Measurements from ENCODE around the gene RAB14.
A peak's percentile ranks its signal among the peaks of the same experiment; 100 is the strongest.

RAB14 gene
- total RNA-seq, result 59.9 to 222 (median 120) reads per million in 18 experiments

DNA sequence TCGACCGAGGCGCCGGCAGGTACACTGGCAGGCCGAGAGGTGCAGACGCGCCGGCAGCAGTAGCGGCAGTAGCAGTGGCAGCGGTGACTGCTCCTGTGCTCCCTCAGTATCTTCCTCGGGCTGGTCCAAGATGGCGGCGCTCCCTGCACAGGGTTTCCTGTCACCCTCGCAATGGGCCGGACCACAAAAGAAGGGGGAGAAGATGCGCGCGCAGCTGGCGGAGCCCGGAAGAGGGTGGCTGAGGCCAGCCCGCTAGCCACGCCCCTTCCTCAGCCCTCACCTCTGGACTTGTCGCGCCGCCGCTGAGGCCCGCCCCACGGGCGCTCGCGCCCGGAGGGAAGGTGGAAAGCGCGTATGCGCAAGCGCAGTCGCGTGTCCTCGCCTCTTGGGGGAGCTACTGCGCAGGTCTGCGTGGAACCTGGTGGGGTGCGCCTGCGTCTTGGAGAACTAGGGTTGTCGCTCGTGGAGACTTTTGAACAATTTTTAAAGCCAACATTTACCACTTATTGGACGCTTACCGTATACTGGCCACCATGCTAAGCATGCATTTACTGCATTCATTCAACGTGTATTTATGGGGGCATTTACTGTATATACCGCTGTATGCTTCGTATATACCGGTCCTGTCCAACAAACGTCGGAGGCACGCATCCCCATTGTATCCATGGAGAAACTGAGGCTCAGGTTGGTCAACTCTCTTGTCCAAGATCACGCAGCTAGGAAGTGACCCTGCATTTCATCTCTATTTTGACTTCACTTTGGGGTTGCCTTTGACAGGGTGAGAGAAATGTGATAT lies at the start of gene RAB14:
Gene RAB14 (minus strand): TSS at position 132 of the 796 bp plus-strand sequence. CDS start 8,457 bp downstream, outside the sequence.
- peak; percentile 99 for DNase-seq

DNA sequence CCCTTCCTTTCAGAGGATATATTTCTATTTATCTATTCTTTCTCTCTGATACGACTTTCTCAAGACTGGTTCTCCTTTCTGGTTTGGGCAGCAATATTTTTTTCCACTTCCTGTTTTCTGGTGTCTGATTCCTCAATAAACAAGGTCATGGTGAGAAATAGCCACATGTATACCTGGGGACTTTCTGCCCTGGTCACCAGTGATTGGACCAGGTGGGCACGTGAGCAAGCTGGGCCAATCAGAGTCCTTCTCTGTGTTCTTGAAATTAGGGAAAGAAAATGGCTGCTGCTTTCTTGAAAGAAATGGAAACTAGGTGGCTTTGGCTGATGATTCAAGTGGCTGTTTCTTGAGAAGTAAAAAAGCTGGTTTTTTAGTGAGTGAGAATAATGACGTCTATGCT lies 47.9 kb upstream of the RAB14 start:
- DNase-seq, result peak; percentile 92 to 93

DNA sequence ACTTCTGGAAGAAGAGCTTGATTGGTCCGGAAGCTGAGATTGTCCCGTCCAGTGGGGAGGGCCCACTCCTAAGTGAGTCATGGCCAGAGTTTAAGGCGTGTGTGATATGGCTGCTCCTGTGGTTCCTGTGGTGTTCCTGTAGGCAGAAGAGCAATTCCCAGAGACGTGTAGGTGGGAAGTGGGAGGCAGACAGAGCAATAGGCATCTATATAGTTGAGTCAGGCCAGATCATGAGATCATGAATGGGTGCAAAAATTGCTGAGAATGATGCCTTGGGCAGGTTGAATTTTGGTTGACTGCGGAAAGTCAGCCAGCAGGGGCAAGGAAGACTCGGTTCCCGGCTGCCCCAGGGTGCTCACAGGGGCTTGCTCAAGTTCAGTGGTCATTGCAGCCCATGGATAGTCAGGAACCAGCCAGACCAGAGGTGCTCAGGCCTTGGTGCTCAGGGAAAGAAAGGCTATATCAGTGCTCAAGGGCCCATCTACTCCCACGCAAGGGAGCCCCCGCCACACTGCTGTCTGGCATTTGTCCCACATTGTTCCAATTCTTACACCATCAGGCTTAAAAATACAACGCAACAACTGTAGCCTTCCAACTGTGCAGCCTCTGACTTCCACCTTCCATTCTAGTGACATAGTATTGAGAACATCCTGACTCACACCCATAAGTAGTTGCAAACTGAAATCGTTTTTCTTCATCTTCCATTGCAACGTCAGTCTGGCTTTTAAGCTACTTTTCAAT lies 45.3 kb upstream of the RAB14 start:
- peak; percentile 95 to 99 for DNase-seq

DNA sequence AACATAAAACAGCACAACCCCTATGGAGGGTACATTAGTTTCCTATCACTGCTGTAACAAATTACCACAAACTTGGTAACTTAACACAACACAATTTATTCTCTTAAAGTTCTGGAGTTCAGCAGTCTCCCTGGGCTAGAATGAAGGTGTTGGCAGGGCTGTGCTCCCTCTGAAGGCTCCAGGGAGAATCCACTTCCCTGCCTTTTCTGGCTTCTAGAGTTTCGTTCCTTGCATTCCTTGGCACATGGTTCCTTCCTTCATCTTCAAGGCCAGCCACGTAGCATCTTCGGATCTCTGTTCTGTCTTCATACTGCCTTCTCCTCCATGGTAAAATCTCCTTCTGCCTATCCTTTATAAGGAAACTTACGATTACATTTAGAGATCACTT lies 41.3 kb upstream of the RAB14 start:
- no peak for DNase-seq

DNA sequence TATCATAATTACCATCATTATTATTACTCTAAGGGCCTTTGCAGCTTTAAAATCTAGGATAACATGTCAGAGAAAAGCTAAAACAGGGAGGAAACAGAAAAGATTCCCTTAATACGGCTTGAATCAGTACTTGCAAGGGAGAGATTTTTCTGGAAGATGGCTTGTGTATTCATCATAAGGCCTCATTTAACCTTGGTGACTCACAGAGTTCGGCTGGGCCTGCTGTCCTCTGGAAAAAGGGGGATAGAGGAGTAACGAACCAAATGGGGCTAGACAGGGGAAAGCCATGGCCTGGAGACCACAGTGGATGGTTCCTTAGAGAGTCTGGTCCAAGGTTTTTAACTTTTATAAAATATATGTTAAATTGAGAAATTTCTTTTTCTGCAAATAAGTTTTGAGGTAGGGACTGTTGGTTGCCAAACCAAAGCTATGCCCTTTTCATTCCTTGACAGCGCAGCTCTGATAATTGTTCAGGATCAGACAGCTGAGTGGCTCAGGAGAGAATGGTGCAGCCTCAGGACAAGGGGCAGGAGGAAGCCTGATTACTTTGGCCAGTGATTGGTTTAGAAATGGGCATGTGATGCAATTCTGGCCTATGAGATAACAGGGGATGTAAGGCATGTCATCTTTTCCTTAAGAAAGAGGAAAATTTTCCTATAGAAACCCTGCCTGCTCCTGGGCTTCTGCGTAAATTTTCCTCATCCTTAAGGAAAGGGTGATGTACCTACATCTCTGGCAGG lies 40.7 kb upstream of the RAB14 start:
- no peak for DNase-seq

DNA sequence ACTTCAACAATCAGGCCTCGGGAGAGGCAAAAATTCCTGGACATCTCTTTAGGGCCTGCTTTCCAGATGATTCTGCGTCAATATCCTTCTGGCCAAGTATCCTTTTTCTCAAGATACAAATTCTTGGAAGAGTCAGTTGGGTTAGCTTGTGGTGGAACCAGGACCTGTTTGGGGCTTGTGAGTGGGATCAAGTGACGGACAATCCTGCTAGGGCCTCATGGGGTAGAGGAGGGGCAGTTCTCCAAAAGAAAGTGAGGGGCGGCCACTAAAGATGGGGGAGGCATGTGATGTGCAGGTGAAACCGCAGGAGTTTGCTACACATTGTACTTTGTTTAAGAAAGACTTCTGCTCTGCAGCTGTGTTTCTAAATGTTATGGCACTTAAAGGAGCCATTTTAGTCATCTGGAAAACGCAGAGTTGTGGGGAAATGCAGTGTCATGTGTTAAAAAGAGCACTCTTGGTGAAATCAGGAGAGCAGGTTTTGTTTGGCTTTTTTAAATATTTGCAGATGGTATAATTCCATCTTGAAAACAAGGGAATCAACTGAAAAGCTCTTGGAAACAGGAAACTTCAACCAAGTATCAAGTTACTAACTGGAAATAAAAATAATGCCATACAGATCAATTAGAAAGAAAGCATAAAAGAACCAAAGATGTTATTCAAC lies 38.9 kb upstream of the RAB14 start:
- no peak for DNase-seq

DNA sequence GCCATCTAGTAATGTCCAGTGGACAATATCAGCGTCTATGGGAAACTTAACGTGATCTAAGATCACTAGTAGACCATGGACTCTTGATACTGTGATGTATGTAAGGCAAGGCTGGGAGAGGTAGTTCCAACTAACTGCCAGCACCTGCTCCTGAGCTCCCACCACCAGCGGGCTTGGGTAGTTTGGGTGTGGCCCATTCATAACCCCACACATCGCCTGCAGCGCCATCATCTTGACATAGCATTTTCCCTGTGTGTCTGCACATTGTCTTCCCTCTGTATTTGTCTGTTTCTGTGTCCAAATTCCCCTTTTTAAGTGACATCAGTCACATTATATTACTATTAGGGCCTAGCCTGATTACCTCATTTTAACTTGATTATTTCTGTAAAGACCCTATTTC lies 38.2 kb upstream of the RAB14 start:
- no peak for DNase-seq

DNA sequence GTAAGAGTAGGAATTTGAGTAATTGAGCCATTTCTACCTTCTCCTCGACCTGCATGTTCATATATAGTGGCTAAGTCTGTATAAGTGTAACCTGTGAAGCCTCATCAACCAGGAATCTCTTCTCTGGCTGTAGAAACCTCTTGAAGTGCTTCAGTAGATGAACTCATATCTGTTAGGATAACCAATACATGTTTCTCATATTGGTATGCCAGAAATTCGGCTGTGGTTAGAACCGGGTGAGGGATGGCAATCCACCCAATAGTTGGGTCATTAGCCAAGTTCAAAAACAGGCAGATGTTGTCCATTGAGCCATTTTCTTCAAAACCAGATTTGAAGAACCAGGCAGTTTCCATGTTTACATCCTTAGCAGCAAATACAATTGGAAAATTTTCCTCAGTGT lies 37.4 kb upstream of the RAB14 start:
- DNase-seq, result no peak

DNA sequence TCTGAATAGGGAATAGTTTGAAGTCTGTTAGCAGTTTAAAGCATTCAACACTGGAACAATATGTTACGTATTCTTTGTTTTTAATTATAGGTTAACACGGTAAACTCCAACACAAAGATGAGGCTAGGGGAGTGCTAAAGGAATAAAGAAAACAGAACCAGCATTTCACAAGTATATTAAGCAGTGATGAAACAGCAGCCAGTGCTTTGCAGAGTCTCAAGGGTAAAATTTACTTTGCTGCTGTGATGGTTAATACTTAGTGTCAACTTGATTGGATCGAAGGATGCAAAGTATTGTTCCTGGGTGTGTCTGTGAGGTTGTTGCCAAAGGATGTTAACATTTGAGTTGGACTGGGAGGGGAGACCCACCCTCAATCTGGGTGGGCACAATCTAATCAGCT lies 36.2 kb upstream of the RAB14 start:
- DNase-seq, result peak in 1 of 2 donors; percentile 31

DNA sequence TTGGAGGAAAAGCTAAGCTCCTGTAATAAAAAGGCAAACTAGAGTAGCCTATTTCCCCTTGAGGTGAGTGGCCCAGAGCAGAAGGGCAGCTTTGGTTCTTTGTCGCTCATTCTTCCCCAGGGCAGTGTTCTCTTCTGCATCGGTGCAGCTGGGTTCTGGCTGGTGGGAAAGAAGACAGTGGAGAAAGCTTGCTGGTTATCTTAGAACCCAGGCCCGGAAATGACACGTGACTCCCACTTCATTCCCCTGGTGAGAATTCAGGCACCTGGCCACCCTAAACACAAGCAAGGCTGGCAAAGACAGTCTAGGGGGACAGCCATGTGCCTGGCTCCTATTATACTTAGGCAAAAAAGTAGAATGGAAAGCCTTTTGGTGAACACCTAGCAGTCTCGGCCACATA lies 33.8 kb upstream of the RAB14 start:
- no peak for DNase-seq

DNA sequence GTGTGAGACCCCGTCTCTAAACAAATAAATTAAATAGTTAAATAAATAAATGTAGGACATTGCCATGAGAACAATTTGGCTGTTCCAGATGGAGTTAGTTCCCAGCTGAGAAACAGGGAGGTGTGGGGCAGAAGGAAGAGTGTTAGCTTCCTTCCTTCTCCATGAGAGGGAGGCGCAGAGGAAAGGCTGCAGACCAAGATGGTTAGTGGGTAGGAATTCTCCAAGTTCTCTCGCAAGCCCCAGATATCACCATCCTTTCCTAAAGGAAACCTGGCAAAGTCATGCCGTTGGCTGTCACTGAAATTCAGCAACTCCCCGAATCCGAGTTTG lies 33.1 kb upstream of the RAB14 start:
- DNase-seq, result no peak

DNA sequence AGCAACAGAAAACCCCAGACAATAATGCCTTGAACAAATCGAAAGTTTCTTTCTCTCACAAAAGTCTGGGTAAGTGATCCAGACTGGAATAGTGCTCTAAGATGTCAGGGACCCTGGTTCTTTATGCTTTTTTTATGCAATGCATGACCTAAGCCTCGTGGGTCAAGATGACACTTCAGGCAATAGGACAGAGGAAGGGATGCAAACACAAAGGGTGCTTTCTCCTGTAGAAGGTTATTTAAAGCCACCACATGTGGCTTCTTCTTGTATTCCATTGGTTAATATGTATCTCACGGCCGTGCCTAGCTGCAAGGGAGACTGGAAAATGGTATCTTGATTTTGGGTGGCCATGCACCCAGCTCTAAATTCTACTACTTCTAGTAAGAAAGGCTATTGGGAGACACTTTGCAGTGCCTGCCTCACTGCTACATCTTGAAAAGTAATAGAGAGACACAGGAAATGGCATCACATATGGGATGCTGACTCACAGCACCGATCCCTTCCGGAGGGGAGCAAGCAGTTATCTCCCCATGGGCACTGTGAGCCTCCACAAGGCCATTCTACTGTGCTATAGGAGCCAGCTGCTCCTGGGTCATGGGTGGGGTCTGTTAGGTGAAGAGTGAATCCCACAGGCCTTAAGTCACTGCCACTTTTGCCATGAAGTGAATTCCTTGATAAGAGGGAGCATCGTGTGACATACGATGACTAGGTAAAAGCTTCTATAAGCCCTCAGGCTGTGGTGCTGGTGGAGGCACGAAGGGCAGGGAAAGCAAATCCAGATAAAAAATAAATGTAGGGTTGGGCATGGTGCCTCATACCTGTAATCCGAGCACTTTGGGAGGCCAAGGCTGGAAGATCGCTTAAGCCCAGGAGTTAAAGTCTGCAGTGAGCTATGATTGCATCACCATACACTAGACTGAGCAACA lies 32.5 kb upstream of the RAB14 start:
- peak; percentile 31 to 58 for DNase-seq

DNA sequence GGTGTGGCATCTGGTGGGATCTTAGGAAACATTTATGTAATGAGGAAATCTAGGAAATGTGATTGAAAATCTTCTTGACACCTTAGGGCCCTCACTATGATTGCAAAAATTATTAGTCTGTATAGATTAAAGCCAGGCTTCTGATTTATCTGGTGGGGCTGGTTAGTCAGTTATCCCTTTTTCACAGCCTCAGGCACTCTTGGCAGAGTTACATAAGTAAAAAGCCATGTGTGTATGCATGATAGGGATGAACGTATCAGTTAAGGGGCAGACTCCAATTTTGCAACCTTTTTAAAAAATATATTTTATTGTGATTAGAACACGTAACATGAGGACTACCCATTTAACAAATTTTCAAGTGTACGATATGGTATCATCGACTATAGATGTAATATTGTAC lies 30.6 kb upstream of the RAB14 start:
- DNase-seq, result no peak

DNA sequence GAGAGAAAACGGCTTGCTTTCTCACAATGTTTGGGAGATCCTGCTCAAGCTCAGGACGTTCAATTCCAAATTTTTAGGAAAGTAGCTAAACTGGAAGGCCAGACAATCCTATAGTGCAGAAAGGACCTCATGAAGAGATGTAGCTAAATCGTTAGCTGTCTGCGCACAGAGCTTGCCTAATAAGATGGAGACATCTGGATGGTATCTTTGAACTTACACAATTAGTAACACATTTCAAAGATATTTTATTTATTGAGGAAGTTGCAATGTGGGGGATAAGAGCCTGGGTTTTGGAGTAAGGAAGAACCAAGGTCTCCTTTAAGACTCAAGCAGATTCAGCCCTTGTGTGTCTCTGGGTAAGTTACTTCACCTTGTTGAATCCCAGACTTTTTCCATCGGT lies 28.6 kb upstream of the RAB14 start:
- peak; percentile 37 to 61 for DNase-seq

DNA sequence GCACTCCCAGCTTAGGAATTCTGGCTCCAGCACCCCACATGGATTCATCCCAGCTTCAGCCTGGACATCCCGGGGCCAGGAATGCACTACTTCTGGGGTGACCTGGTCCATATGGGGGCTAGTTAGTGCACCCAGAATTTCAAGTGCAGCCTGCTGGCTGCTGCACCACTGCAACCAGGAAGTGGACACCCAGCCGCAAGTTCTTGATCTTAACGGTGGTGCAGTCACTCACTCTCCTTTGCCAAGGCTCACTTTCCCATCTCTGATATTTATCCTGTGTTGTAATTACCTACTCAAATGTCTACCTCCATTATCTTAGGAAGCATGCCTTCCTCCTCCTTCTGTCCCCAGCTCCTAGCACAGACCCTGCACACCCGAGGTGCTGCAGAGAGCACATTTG lies 26.2 kb upstream of the RAB14 start:
- DNase-seq, result no peak

DNA sequence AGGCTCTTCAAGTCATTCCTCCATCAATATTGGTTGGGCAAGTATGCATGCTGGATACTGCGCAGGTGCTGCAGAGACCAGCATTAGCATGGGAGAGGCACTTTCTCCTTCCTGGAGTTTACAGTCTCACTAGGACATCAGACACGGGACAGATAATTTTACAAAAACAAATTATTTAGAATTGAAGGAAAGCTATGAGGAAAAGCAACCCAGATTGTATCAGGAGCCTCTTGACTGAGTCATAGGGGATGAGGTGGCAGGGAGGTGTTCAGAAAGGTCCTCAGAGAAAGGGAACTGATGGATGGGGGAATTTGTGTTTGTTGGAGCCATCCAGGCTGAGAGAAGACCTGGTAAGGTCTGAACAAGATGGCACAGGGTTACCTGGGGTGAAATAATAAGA lies 24.5 kb upstream of the RAB14 start:
- no peak for DNase-seq

DNA sequence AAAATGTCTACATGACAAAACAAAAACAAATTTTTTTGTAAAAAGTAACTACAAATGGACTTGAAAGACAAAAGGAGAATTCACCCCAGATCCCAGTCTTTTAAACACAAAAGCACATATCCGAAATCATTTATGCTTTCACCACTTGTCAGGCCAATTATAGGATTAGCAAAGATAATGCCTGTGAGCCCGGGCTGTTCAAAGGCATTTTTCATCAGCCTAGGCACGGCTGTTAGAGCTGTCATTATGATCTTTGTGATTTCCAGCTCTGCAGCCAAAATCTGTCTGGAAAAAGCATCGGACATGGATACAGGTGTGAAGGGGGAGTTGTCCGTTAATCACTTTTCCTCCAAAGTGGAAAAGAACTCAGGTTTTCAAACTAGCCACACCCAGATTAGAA lies 23.6 kb upstream of the RAB14 start:
- DNase-seq, result no peak

DNA sequence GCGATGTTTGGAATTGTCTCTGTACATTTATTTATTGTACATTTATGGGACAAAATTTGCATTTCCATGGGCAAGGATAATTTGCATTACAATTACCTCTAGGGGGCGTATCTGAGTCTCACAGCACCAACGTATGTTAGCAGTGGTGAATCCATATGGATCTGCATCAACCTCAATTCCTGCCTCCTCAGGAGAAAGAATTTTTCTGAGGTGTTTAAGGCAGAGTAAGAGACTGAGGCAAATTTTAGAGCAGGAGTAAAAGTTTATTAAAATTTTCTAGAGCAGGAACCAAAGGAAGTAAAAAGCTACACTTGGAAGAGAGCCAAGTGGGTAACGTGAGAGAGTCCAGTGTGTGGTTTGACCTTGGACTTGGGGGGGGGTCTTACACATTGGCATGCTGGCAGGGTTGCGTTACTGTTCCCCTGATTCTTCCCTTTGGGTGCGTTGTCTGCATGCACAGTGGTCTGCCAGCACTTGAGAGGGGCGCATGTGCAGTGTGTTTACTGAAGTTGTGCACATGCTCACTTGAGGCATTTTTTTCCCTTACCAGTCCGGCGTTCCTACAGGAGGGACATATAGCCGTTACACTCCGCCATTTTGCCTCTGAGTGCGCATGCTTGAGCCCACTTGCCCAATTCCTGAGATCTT lies 21.0 kb upstream of the RAB14 start:
- DNase-seq, result peak; percentile 56 to 62

DNA sequence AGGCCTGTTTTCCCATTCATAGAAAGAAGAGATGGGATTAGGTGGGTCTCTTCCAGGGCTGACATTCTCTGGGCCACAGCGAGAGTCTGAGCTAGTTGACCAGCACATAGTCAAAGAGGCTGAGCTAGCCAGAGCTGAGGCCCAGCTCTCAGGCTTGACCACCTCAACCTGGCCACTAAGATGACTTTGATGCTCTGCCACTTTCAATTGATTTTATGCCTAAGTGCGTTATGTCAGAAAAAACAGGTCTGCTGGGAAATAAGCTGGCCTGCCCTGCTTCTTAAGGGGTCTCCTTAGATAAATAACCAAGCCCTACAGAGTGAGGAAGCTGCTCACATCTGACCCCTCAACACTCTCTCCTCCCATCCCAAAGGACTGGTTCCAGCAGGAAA lies 20.0 kb upstream of the RAB14 start:
- DNase-seq, result no peak

DNA sequence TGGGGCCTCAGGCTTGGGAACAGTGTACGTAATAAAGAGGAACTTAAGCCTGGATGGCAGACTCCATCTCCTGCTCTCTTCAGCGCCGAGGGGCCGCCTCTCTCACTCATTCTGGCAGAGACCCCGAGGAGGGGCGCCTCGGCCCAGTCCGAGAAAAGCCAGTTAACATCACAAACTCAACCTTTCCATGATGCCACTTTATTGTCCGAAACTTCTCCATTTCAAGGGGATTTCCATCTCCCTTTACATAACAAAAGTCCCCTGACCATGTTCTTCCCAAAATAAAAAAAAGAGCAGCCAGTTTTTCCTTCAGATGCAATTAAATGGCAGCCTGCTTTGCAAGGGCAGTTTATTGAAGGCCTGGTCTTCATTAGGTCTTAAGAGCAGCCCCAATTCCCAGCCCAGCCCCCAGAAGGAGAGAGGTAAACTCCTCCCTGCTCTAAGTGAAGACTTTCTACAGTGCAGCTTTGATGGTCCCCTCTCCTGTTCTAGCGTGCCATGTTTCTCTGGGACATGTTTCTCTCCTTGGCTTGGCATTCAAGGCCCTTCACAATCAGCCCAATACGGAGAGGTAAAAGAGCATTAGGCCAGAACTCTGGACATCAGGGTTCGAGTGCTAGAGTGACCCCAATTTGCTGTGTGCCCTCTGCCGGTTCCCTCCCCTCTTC lies 19.5 kb upstream of the RAB14 start:
- DNase-seq, result peak; percentile 56 to 60

DNA sequence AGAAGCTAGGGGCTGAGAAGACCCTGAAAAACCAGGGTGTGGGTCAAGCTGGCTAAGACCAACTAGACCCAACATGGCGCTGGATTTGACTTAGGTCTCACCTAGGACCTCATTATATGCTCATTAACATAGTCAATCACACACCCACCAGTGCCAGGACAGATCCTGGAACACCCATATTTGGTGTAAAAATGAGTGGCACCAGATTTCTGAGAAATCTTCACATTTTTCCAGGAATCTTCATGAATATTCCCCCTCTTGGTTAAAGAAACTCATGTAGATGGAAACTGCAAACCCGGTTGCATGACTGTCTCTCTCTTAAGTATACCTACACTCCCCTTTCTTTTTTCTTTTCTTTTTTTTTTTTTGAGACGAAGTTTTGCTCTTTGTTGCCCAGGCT lies 17.9 kb upstream of the RAB14 start:
- no peak for DNase-seq

All from inflammatory macrophage (primary cell).